Esophagus mucosa (tissue), 1 donor: Measurements from ENCODE around the gene TEAD4. TPM values are rescaled to one million over a fixed set of nuclear protein-coding genes. Genes with fewer than 3 reads are reported as not detected.

Experiments
- ATAC-seq: fragments of 200-7000 bp; cut with Tn5 transposase; one replicate; pipeline ENCODE4 v1.9.1; 2020
- total RNA-seq: library from RNA; stranded (reverse); gene quantifications from one replicate; pipeline ENCODE4 v1.2.4, GENCODE V29; 2023
- donor health status: DM: yes; HTN: yes; CAD: no.

The TEAD4 gene
- total RNA-seq, result 11.0 TPM

GRCh38 chr12:2959192-2959504 is at the start of gene TEAD4:
Gene TEAD4, plus strand, starts transcription at chr12:2959397.
- ATAC-seq, result peak; percentile 53

GRCh38 chr12:2912216-2912575 is 47.0 kb upstream of the TEAD4 start:
- ATAC-seq, result no peak

GRCh38 chr12:2919249-2919648 is 39.9 kb upstream of the TEAD4 start:
- ATAC-seq, result no peak

DNA sequence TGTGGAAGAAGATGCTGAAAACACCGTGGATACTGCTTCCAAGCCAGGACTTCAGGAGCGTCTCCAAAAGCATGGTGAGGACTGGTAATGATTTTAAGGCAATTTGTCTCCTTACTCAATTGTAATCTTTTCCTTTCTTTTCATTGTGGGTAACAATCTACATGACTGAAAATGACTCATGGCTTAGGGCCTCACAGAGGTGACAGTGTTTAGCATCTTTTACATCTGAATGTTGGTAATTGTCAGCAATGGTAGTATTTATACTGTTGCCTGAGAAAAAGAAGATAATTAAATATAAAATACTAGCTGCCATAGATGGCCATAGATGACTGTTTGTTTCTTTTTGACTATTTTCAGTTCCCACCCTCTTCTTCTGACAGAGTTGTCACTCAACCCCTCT is 36.9 kb upstream of the TEAD4 start:
- no peak for ATAC-seq

GRCh38 chr12:2923057-2923456 is 36.1 kb upstream of the TEAD4 start:
- ATAC-seq, result no peak

- ATAC-seq, result no peak
Observed at GRCh38 chr12:2924019-2924418, 35.2 kb upstream of the TEAD4 start.

GRCh38 chr12:2925322-2925995 is 33.7 kb upstream of the TEAD4 start:
- ATAC-seq, result peak; percentile 59

DNA sequence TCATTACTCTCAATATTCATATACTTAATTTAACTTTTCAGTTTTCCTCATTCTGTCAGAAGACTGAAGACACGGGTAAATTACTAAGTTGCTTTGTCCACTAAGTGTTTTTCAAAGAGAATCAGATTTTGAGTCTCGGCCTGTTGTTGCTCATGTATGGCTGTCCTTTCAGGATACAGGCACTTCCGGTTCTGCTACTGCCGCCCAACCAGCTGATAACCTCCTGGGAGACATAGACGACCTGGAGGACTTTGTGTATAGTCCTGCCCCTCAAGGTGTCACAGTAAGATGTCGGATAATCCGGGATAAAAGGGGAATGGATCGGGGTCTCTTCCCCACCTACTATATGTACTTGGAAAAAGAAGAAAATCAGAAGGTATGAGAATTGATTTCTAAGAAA is 28.3 kb upstream of the TEAD4 start:
- no peak for ATAC-seq

DNA sequence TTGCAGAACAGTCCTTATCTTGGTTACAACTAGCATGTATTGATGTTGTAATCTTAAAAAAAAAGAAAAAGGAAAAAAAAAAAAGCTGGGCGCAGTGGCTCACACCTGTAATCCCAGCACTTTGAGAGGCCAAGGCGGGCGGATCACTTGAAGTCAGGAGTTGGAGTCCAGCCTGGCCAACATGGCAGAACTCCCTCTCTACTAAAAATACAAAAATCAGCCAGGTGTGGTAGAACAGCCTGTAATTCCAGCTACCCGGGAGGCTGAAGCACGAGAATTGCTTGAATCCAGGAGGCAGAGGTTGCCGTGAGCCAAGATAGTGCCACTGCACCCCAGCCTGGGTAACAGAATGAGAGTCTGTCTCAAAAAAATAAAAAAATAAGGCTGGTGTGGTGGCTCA is 25.6 kb upstream of the TEAD4 start:
- ATAC-seq, result no peak

GRCh38 chr12:2934371-2934770 is 24.8 kb upstream of the TEAD4 start:
- no peak for ATAC-seq

DNA sequence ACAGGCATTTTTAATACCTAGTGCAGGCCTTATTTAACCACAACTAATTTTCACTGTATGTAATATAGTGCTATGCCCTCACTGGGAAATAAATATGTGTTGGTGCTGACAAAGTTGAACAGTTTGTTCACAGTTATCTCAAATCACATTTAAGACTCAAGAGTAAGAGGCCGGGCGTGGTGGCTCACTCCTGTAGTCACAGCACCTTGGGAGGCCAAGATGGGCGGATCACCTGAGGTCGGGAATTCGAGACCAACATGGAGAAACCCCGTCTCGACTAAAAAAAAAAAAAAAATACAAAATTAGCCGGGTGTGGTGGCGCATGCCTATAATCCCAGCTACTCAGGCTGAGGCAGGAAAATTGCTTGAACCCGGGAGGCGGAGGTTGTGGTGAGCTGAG is 22.9 kb upstream of the TEAD4 start:
- no peak for ATAC-seq

- no peak for ATAC-seq
Observed at GRCh38 chr12:2937500-2937899, 21.7 kb upstream of the TEAD4 start.

GRCh38 chr12:2939191-2939590 is 20.0 kb upstream of the TEAD4 start:
- ATAC-seq, result no peak

GRCh38 chr12:2940564-2940963 is 18.6 kb upstream of the TEAD4 start:
- ATAC-seq, result peak; percentile 10

DNA sequence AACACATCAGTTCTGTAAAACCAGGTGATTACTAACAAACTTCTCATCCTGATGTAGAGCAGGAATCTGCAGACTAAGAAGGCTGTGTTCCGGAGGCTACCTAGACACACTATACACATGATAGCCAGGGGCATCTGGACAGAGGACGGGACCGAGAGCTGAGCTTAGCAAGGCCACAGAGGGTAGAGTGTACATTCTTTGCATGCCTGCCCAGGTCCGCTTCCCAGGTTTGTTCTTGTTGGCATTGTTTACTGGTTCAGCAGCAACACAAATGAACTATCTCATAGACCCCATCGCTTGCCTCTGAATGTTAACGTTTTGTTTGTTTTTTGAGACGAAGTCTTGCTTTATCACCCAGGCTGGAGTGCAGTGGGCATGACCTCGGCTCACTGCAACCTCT is 17.7 kb upstream of the TEAD4 start:
- ATAC-seq, result no peak

- ATAC-seq, result peak; percentile 72
Observed at GRCh38 chr12:2944401-2945047, 14.7 kb upstream of the TEAD4 start.

- no peak for ATAC-seq
Observed at GRCh38 chr12:2949411-2949810, 9.8 kb upstream of the TEAD4 start.

GRCh38 chr12:2955888-2956287 is 3.3 kb upstream of the TEAD4 start:
- no peak for ATAC-seq

- peak; percentile 69 for ATAC-seq
Observed at GRCh38 chr12:2957816-2958431, 1.3 kb upstream of the TEAD4 start.

DNA sequence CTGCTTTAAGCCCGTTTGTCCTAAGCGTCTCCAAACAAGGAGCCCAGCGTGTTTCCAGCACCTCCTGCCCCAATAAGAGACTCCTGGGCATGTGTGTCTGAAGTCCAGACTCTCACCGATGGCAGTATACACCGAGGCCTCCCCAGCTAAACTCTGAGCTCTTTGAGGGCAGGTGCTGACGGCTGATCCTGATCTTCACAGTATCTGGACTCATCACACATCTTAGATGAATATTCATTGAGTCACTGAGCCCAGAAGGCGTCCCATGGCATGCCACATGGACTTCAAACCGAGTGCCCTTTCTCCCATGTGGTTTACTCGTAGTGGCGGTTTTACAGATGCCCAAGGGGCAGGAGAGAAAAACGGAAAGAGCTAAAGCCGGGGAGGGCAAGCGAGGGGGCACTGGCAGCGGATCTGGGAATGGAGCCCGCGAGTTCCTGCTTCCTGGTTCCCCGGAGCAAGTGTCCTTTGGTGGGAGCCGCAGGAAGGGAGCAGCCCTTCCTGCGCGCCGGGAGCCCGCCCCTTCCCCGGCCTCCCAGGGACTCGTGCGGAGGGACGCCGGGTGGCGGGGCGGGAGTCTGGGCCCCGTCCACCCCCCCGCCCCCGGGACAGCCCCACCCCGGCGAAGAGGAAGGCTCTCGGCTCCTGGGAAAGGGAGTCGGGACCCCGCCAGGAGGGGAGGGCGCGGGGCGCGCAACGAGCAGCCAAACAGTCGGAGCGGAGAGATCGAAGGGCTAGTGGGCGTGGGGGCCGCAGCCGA is 585 bp upstream of the TEAD4 start:
- peak; percentile 64 for ATAC-seq

DNA sequence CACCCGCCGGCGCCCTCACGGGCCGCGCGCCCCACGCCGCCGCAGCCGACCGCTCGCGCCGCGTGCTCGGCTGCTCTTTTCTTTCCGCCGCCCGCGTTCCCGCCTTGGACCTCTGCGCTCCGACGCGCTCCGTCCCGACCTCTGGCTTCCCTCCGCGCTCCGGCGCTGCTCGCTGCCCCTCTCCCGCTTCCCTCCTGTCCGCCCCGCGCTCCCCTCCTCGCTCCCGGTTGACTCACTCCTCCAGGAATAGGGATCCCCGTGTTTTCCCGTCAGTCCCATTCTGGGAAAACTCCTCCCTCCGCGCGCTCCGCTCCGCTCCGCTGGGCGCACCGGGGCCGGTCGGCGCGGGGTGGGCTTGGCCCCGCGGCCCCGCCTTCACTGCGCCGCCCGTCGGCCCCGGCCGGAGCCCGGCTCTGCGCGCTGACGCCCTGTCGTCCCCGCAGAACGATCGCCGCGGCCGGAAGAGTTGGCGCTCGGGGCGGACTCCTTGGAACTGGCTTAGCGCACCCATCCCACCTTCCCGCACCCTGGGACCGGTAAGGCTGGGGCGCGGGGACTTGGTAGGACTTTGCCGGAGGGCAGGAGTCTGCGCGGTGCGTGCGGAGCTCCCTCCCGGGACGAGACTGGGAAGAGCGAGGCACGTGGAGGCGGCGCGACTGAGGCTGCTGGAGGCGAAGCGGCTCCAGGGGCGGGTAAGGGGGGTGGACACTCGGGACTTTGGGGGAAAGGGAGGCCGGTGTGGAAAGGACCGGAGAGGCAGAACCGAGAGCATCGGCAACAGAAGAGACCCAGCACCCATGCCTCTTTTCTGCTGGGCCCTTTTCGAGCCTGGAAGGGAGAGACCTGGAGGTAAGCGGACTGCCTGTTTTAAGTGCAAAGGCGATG is 550 bp downstream of the TEAD4 start:
- peak; percentile 35 for ATAC-seq

GRCh38 chr12:2960390-2960956 is 1.3 kb downstream of the TEAD4 start:
- no peak for ATAC-seq
